Stimulated activated CD8-positive, alpha-beta memory T cell treated with anti-CD3 and anti-CD28 coated beads, Interleukin-4, amount 100 ng/mL, for 4 hours (primary cell): ENCODE measurements around the gene SPECC1.
A peak's percentile ranks its signal among the peaks of the same experiment; 100 is the strongest.
"Not testable (repeated sequence)": the region's sequence is repeated elsewhere in the genome, so short reads cannot be mapped to it uniquely, and the experiment has no call there.

Source experiments
- DNase-seq, 2 donors: peaks; one replicate each; pipeline ENCODE4 v3.0.0-alpha.2; 2020; ENCODE audit warnings: low read depth in 2 of 2, low spot score in 1 of 2

The SPECC1 gene

GRCh38 chr17:20203761-20204263 is 194.7 kb downstream of the SPECC1 start:
- DNase-seq: no peak

GRCh38 chr17:20205609-20206008 is 196.4 kb downstream of the SPECC1 start:
- no peak for DNase-seq

GRCh38 chr17:20206068-20206467 is 196.9 kb downstream of the SPECC1 start:
- DNase-seq: peak in 1 of 2 donors; percentile 4

- DNase-seq: no peak
Measured at GRCh38 chr17:20206591-20206990, 197.4 kb downstream of the SPECC1 start.

GRCh38 chr17:20207262-20207985 is 198.3 kb downstream of the SPECC1 start:
- DNase-seq: no peak

GRCh38 chr17:20208717-20209116 is 199.6 kb downstream of the SPECC1 start:
- DNase-seq: no peak

- DNase-seq: no peak
Measured at GRCh38 chr17:20210180-20210579, 201.0 kb downstream of the SPECC1 start.

GRCh38 chr17:20210614-20211013 is 201.5 kb downstream of the SPECC1 start:
- DNase-seq: no peak

GRCh38 chr17:20211246-20211645 is 202.1 kb downstream of the SPECC1 start:
- no peak for DNase-seq

- DNase-seq: no peak
Measured at GRCh38 chr17:20213449-20213848, 204.3 kb downstream of the SPECC1 start.

- no peak for DNase-seq
Measured at GRCh38 chr17:20214794-20215193, 205.6 kb downstream of the SPECC1 start.

GRCh38 chr17:20216154-20216815 is 207.1 kb downstream of the SPECC1 start:
- DNase-seq: no peak

- no peak for DNase-seq
Measured at GRCh38 chr17:20216853-20217252, 207.7 kb downstream of the SPECC1 start.

- no peak for DNase-seq
Measured at GRCh38 chr17:20217677-20218076, 208.5 kb downstream of the SPECC1 start.

- DNase-seq: no peak
Measured at GRCh38 chr17:20218272-20218671, 209.1 kb downstream of the SPECC1 start.

GRCh38 chr17:20223808-20224328 is 214.7 kb downstream of the SPECC1 start:
- no peak for DNase-seq

- DNase-seq: no peak
Measured at GRCh38 chr17:20224379-20224778, 215.2 kb downstream of the SPECC1 start.

GRCh38 chr17:20225162-20226115 is 216.3 kb downstream of the SPECC1 start:
- no peak for DNase-seq

- peak; percentile 44 to 52 for DNase-seq
Measured at GRCh38 chr17:20226814-20227482, 217.8 kb downstream of the SPECC1 start.

- DNase-seq: not testable (repeated sequence)
Measured at GRCh38 chr17:20227720-20228370, 218.7 kb downstream of the SPECC1 start.
